Neural cell (in vitro differentiated cells): ENCODE data around the gene PTPRT. TPM values are rescaled to one million over a fixed set of nuclear protein-coding genes. Genes with fewer than 3 reads are reported as not detected.

Experiments used
- H2AFZ ChIP-seq: fragments of 200-600, 300-800 bp; sonication (generic), shearing (Covaris generic); 2 replicates; pipeline ENCODE4 v1.6.0; 2014; ENCODE audit warnings: low read depth, mild to moderate bottlenecking, antibody characterized with exemption, low read length, moderate library complexity
- H3F3A ChIP-seq: fragments of 200-600 bp; shearing (Covaris generic); 2 replicates; pipeline ENCODE4 v1.6.1; 2016; ENCODE audit warnings: mild to moderate bottlenecking, moderate library complexity, mixed read lengths, antibody characterized with exemption, low read length; ENCODE audit not compliant: insufficient read depth, poor library complexity, severe bottlenecking
- H3K27ac ChIP-seq: fragments of 200-600, 300-800 bp; sonication (generic), shearing (Covaris generic); 2 replicates; pipeline ENCODE4 v1.5.1; 2014; ENCODE audit warnings: mild to moderate bottlenecking, low read length, moderate library complexity
- H3K27me3 ChIP-seq: fragments of 300-800, 200-600 bp; sonication (generic), shearing (Covaris generic); 2 replicates; pipeline ENCODE4 v1.6.0; 2014; ENCODE audit warnings: mild to moderate bottlenecking, low read depth, low read length, moderate library complexity; ENCODE audit not compliant: insufficient read depth
- H3K36me3 ChIP-seq: fragments of 300-800, 200-600 bp; sonication (generic), shearing (Covaris generic); 2 replicates; pipeline ENCODE4 v1.5.1; 2014; ENCODE audit warnings: mild to moderate bottlenecking, antibody characterized with exemption, low read length, moderate library complexity; ENCODE audit not compliant: insufficient read depth
- H3K4me2 ChIP-seq: fragments of 300-800, 200-600 bp; sonication (generic), shearing (Covaris generic); 2 replicates; pipeline ENCODE4 v1.6.0; 2014; ENCODE audit warnings: mild to moderate bottlenecking, low read length
- H3K4me3 ChIP-seq: fragments of 300-800, 200-600 bp; sonication (generic), shearing (Covaris generic); 2 replicates; pipeline ENCODE4 v1.5.1; 2014; ENCODE audit warnings: mild to moderate bottlenecking, low read length, moderate library complexity
- H3K79me2 ChIP-seq: fragments of 200-600 bp; shearing (Covaris generic); replicated peaks from 2 replicates; pipeline ENCODE4 v1.6.0; 2014; ENCODE audit warnings: mild to moderate bottlenecking, low read length, moderate library complexity; ENCODE audit not compliant: insufficient read depth
- H3K9ac ChIP-seq: fragments of 300-800, 200-600 bp; sonication (generic), shearing (Covaris generic); 2 replicates; pipeline ENCODE4 v1.6.1; 2016; ENCODE audit warnings: mild to moderate bottlenecking, low read length, mixed read lengths
- H3K9me2 ChIP-seq: fragments of 200-600 bp; shearing (Covaris generic); 2 replicates; pipeline ENCODE4 v1.6.1; 2016; ENCODE audit warnings: mild to moderate bottlenecking, low read length, mixed read lengths; ENCODE audit not compliant: insufficient read depth
- H3K9me3 ChIP-seq: fragments of 200-600, 300-800 bp; sonication (generic), shearing (Covaris generic); 2 replicates; pipeline ENCODE4 v1.6.1; 2016; ENCODE audit warnings: mild to moderate bottlenecking, mixed run types, low read length, moderate library complexity, mixed read lengths
- H4K20me1 ChIP-seq: fragments of 200-600 bp; shearing (Covaris generic); 2 replicates; pipeline ENCODE4 v1.6.1; 2016; ENCODE audit warnings: mild to moderate bottlenecking, mixed run types; ENCODE audit not compliant: insufficient read depth
- EP300 ChIP-seq: fragments of 450-650 bp; conservative IDR thresholded peaks from 2 replicates; pipeline ENCODE4 v1.6.1; 2014; ENCODE audit warnings: antibody characterized with exemption, mild to moderate bottlenecking, moderate library complexity; ENCODE audit not compliant: poor library complexity, severe bottlenecking
- EZH2 ChIP-seq: fragments of 200-600, 300-800 bp; shearing (Covaris generic), sonication (generic); IDR thresholded peaks from 2 replicates; pipeline ENCODE4 v1.6.1; 2014; ENCODE audit warnings: antibody characterized with exemption, low read length, borderline replicate concordance, mild to moderate bottlenecking; ENCODE audit not compliant: insufficient read depth, poor library complexity, severe bottlenecking
- MXI1 ChIP-seq: fragments of 450-650 bp; conservative IDR thresholded peaks from 2 replicates; pipeline ENCODE4 v1.6.1; 2014; ENCODE audit warnings: antibody characterized with exemption, mild to moderate bottlenecking; ENCODE audit not compliant: poor library complexity, severe bottlenecking
- POLR2AphosphoS5 ChIP-seq: IDR thresholded peaks from 2 replicates; pipeline ENCODE4 v1.6.1; 2012
- RAD21 ChIP-seq: fragments of 450-650 bp; conservative IDR thresholded peaks from 2 replicates; pipeline ENCODE4 v1.6.1; 2014; ENCODE audit warnings: antibody characterized with exemption, mild to moderate bottlenecking, moderate library complexity
- SMC3 ChIP-seq: fragments of 450-650 bp; conservative IDR thresholded peaks from 2 replicates; pipeline ENCODE4 v1.6.1; 2014; ENCODE audit warnings: antibody characterized with exemption, mild to moderate bottlenecking, moderate library complexity; ENCODE audit not compliant: poor library complexity
- TAF1 ChIP-seq: IDR thresholded peaks from 2 replicates; pipeline ENCODE4 v1.6.1; 2012; ENCODE audit warnings: low read depth
- polyA plus RNA-seq: library from polyadenylated mRNA; depleted of rRNA; stranded (reverse); fragments of >200 nt; gene quantifications from 2 replicates; pipeline ENCODE4 v1.2.3, GENCODE V29; 2014
- TF ChIP-seq, protein P1 (sequence below): fragments of 450-650 bp; IDR thresholded peaks from 2 replicates; pipeline ENCODE4 v1.5.1; 2014; ENCODE audit warnings: antibody characterized with exemption, mild to moderate bottlenecking, moderate library complexity; ENCODE audit not compliant: poor library complexity, severe bottlenecking
- TF ChIP-seq, protein P2 (sequence below): IDR thresholded peaks from 2 replicates; pipeline ENCODE4 v1.6.1; 2012; ENCODE audit warnings: borderline replicate concordance

PTPRT gene
- polyA plus RNA-seq, 1 donor from 2014 or later = 9.2 TPM

DNA sequence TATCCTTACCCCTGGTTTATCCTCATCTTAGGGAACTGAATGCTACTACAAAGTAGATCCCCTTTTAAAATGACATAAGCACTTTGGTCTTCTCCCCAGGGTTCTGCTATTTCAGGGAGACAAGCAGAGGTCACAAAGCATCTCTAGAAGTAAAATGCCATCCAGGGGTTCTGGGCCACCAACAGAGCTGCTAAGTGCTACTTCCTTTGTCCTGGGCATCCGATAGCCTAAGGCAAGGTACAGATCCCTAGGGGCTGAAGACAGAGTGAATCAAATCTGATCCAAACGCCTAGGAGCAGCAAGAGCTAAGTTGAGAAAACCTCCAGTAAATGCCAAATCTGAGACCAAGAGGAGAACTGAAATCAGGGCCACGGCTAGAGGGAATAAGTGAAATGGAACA lies 161.2 kb downstream of the PTPRT start:
- H3K36me3 ChIP-seq = no peaks in the 10 kb centered on the region
- no peak overlapping the region for H3K9ac ChIP-seq
- H3K4me2 ChIP-seq = no peak overlapping the region
- TF ChIP-seq EZH2 = no peak
- TF ChIP-seq POLR2AphosphoS5 = no peak
- no peak for TF ChIP-seq TAF1
- no peak for TF ChIP-seq MXI1
- H3K9me2 ChIP-seq = no peaks in the 10 kb centered on the region
- H3K27me3 ChIP-seq = no peaks in the 10 kb centered on the region
- H3K79me2 ChIP-seq = no peaks in the 10 kb centered on the region
- H3F3A ChIP-seq = no peaks in the 10 kb centered on the region
- no peaks in the 10 kb centered on the region for H3K9me3 ChIP-seq
- H4K20me1 ChIP-seq = no peaks in the 10 kb centered on the region
- H3K27ac ChIP-seq = no peak overlapping the region
- no peak overlapping the region for H3K4me3 ChIP-seq
- H2AFZ ChIP-seq = no peak overlapping the region

DNA sequence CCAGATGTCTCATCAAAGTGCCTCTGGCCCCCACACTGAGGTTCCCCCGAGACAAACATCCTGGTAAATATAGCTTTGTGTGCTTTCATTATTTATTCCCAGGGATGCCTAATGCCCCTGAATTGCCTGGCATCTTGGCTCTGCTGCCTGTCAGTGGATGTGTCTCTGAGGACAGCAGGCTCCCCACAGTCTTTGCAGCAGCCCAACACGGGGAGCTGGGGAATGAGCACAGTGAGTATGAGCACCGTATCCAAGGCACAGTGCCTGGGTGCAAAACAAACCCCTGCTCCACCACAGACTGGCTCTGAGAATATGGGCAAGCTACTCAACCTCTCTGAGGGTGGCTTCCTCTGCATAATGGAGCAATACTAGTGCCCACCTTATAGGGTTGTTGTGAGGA lies 165.9 kb downstream of the PTPRT start:
- Histone ChIP-seq H3K9me2 (no peaks in the 10 kb centered on the region), H3K36me3 (no peaks in the 10 kb centered on the region), H3K27ac (no peak overlapping the region), H3K9me3 (no peaks in the 10 kb centered on the region), H3K27me3 (no peaks in the 10 kb centered on the region), H3F3A (no peaks in the 10 kb centered on the region), H3K79me2 (no peaks in the 10 kb centered on the region), H3K9ac (no peak overlapping the region), H3K4me2 (no peak overlapping the region), H3K4me3 (no peak overlapping the region), H2AFZ (no peak overlapping the region), H4K20me1 (no peaks in the 10 kb centered on the region)
- TF ChIP-seq TAF1 (no peak), POLR2AphosphoS5 (no peak), MXI1 (no peak), RAD21 (no peak), EZH2 (no peak), SMC3 (no peak), EP300 (no peak)
- TF ChIP-seq, protein P1, sequence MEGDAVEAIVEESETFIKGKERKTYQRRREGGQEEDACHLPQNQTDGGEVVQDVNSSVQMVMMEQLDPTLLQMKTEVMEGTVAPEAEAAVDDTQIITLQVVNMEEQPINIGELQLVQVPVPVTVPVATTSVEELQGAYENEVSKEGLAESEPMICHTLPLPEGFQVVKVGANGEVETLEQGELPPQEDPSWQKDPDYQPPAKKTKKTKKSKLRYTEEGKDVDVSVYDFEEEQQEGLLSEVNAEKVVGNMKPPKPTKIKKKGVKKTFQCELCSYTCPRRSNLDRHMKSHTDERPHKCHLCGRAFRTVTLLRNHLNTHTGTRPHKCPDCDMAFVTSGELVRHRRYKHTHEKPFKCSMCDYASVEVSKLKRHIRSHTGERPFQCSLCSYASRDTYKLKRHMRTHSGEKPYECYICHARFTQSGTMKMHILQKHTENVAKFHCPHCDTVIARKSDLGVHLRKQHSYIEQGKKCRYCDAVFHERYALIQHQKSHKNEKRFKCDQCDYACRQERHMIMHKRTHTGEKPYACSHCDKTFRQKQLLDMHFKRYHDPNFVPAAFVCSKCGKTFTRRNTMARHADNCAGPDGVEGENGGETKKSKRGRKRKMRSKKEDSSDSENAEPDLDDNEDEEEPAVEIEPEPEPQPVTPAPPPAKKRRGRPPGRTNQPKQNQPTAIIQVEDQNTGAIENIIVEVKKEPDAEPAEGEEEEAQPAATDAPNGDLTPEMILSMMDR = no peak
- TF ChIP-seq, protein P2, sequence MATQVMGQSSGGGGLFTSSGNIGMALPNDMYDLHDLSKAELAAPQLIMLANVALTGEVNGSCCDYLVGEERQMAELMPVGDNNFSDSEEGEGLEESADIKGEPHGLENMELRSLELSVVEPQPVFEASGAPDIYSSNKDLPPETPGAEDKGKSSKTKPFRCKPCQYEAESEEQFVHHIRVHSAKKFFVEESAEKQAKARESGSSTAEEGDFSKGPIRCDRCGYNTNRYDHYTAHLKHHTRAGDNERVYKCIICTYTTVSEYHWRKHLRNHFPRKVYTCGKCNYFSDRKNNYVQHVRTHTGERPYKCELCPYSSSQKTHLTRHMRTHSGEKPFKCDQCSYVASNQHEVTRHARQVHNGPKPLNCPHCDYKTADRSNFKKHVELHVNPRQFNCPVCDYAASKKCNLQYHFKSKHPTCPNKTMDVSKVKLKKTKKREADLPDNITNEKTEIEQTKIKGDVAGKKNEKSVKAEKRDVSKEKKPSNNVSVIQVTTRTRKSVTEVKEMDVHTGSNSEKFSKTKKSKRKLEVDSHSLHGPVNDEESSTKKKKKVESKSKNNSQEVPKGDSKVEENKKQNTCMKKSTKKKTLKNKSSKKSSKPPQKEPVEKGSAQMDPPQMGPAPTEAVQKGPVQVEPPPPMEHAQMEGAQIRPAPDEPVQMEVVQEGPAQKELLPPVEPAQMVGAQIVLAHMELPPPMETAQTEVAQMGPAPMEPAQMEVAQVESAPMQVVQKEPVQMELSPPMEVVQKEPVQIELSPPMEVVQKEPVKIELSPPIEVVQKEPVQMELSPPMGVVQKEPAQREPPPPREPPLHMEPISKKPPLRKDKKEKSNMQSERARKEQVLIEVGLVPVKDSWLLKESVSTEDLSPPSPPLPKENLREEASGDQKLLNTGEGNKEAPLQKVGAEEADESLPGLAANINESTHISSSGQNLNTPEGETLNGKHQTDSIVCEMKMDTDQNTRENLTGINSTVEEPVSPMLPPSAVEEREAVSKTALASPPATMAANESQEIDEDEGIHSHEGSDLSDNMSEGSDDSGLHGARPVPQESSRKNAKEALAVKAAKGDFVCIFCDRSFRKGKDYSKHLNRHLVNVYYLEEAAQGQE = no peak

DNA sequence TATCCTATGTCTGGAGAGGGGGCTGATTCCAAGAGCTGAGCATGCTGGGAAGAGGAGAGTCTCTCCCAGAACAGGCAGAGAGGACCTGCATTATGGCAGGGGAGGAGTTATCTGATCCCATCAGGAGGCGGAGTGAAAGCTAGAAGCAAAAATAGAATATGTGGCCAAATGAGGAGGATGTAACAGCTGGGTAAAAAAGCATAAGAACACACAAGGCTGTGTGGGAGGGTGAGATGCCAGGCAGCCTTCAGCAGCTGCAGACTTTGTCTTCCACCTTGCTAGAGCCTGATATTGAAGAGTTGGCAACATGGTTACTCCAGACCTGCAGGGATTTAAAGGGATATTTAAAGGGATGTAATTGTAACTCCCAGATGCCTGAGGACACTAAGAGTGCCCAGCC lies 167.1 kb downstream of the PTPRT start:
- TF ChIP-seq EP300 (no peak), SMC3 (no peak), RAD21 (no peak), EZH2 (no peak), TAF1 (no peak), MXI1 (no peak), POLR2AphosphoS5 (no peak)
- TF ChIP-seq, protein P2 = no peak
- TF ChIP-seq, protein P1 = no peak
- Histone ChIP-seq H3F3A (no peaks in the 10 kb centered on the region), H3K36me3 (no peaks in the 10 kb centered on the region), H3K27ac (no peak overlapping the region), H3K79me2 (no peaks in the 10 kb centered on the region), H3K27me3 (no peaks in the 10 kb centered on the region), H3K4me3 (no peak overlapping the region), H3K4me2 (no peak overlapping the region), H3K9ac (no peak overlapping the region), H2AFZ (no peak overlapping the region), H3K9me3 (no peaks in the 10 kb centered on the region), H4K20me1 (no peaks in the 10 kb centered on the region), H3K9me2 (no peaks in the 10 kb centered on the region)
